GM12878 (cell line): ENCODE data around the gene F11. TPM values are rescaled to one million over a fixed set of nuclear protein-coding genes. Genes with fewer than 3 reads are reported as not detected.

Experiments used
- CTCF ChIP-seq, 3 experiments: IDR thresholded peaks in 2 of 3; conservative IDR thresholded peaks in 1 of 3; 2 replicates each; pipeline ENCODE4 v1.5.1; 2011; ENCODE audit warnings: low read depth in 3 of 3, low read length in 3 of 3, mild to moderate bottlenecking in 3 of 3, control low read depth in 2 of 3, moderate library complexity in 2 of 3, inconsistent platforms in 1 of 3, mixed read lengths in 1 of 3; ENCODE audit not compliant: control insufficient read depth in 2 of 3, insufficient read depth in 1 of 3; ENCODE audit errors: extremely low read depth in 1 of 3
- ZBTB33 ChIP-seq: fragments of 450-650 bp; IDR thresholded peaks from 2 replicates; pipeline ENCODE4 v1.6.1; 2017; ENCODE audit warnings: mild to moderate bottlenecking
- polyA plus RNA-seq, 11 experiments: library from polyadenylated mRNA; depleted of rRNA in 4 of 11; unstranded in 6 of 11; stranded (reverse) in 5 of 11; fragments of >200 nt; fragmentation: Nextera tagmentation in 4 of 11; fragmentation: Illumina TruSeq in 1 of 11; extraction: Ambion mirVana in 4 of 11; extraction: Trizol in 1 of 11; gene quantifications; 1 replicate in 1 of 11; 2 replicates in 10 of 11; pipeline versions ENCODE4 v1.2.1 to v1.2.3, GENCODE V29; 2011 to 2016; ENCODE audit warnings: inconsistent platforms in 2 of 11, missing spikeins in 2 of 11, low read depth in 1 of 11
- total RNA-seq, 4 experiments: library from RNA; depleted of rRNA in 3 of 4; stranded (reverse); fragments of >200 nt in 3 of 4; fragmentation: Illumina TruSeq in 1 of 4; extraction: Trizol in 1 of 4; gene quantifications; 2 replicates each; pipeline versions ENCODE4 v1.2.1 to v1.2.3, GENCODE V29; 2013 to 2021
- TF ChIP-seq, protein P1 (sequence below): fragments of 450-650 bp; formaldehyde crosslinking; IDR thresholded peaks from 2 replicates; pipeline ENCODE4 v1.5.0; 2022; ENCODE audit warnings: mild to moderate bottlenecking, missing genetic modification characterization

F11 gene
- total and polyA plus RNA-seq, 10 of the 15 experiments (the other 5 are each of a cell fraction or from before 2014, with no cell fraction given), result not detected

DNA sequence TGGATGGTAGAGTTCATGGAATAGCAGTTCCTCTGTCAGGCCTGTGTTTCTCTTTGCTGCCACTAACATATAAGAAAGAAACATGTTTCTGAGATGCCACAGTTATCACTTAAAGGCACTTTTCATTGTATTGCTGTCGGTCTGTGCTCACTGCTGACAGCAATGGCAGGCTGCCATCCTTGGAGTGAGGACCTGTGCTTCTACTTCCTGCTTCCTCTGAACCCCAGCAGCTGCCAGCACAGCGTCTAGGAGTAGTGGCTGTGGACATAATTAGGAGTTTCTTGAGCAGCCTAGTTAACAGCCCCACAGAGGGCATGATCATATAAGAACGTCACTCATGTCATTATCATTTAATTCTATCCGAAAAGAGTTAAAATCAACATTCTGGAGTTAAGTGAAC lies 30.5 kb downstream of the F11 start (continued):
- TF ChIP-seq, protein P1, sequence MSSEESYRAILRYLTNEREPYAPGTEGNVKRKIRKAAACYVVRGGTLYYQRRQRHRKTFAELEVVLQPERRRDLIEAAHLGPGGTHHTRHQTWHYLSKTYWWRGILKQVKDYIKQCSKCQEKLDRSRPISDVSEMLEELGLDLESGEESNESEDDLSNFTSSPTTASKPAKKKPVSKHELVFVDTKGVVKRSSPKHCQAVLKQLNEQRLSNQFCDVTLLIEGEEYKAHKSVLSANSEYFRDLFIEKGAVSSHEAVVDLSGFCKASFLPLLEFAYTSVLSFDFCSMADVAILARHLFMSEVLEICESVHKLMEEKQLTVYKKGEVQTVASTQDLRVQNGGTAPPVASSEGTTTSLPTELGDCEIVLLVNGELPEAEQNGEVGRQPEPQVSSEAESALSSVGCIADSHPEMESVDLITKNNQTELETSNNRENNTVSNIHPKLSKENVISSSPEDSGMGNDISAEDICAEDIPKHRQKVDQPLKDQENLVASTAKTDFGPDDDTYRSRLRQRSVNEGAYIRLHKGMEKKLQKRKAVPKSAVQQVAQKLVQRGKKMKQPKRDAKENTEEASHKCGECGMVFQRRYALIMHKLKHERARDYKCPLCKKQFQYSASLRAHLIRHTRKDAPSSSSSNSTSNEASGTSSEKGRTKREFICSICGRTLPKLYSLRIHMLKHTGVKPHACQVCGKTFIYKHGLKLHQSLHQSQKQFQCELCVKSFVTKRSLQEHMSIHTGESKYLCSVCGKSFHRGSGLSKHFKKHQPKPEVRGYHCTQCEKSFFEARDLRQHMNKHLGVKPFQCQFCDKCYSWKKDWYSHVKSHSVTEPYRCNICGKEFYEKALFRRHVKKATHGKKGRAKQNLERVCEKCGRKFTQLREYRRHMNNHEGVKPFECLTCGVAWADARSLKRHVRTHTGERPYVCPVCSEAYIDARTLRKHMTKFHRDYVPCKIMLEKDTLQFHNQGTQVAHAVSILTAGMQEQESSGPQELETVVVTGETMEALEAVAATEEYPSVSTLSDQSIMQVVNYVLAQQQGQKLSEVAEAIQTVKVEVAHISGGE (CRISPR knock-in tag), result no peak
- TF ChIP-seq ZBTB33 (no peak), CTCF (IDR thresholded peaks at IDR 0.05 in 2 of 3, conservative IDR thresholded peaks at IDR 0.05 in 1 of 3; ENCODE audit: control insufficient read depth in 2 of 3, extremely low read depth in 1 of 3, insufficient read depth in 1 of 3, low read depth in 3 of 3, low read length in 3 of 3) (no peak)
